Measurements from ENCODE around the gene NEXN.

NEXN gene

GRCh38 chr1:77990629-77991204, 102.3 kb downstream of the NEXN start:
- no peak for DNase-seq
- intact Hi-C loops (cut with DNase I) = no loop called here

GRCh38 chr1:77991638-77992037, 103.2 kb downstream of the NEXN start:
- intact Hi-C loops (cut with DNase I) = no loop called here
- DNase-seq = no peak

Measured in posterior cingulate gyrus (tissue), 11 donors.